WTC11 (cell line): ENCODE results near the gene SEMA3F. TPM values are rescaled to one million over a fixed set of nuclear protein-coding genes. Genes with fewer than 3 reads are reported as not detected.

ENCODE experiments used
- ATAC-seq: fragments of 200-7000 bp; cut with Tn5 transposase; 2 replicates; pipeline ENCODE4 v1.10.0; 2021; ENCODE audit warnings: mild to moderate bottlenecking, moderate library complexity
- CTCF ChIA-PET: fragments of 300-600 bp; sonication (Branson Sonifier 250); formaldehyde crosslinking; loops from one replicate; lab custom pipeline; 2021; ENCODE audit warnings: antibody characterized with exemption; lab: Charles Lee
- POLR2A ChIA-PET: fragments of 350-600 bp; sonication (Branson Sonifier 250); formaldehyde crosslinking; loops from one replicate; lab custom pipeline; 2021; ENCODE audit warnings: antibody characterized with exemption; lab: Charles Lee
- DNase-seq: peaks from one replicate; pipeline ENCODE4 v3.0.0; 2021; ENCODE audit warnings: low spot score
- H3K27ac Mint-ChIP-seq: 2 replicates; pipeline ENCODE4 v1.8.0; 2021; ENCODE audit warnings: mixed read lengths
- H3K27me3 Mint-ChIP-seq: 2 replicates; pipeline ENCODE4 v1.8.0; 2021; ENCODE audit warnings: low read depth, mild to moderate bottlenecking, moderate library complexity, mixed read lengths
- H3K36me3 Mint-ChIP-seq: 2 replicates; pipeline ENCODE4 v1.8.0; 2021; ENCODE audit warnings: mixed read lengths
- H3K4me1 Mint-ChIP-seq: 2 replicates; pipeline ENCODE4 v1.8.0; 2022; ENCODE audit warnings: mixed read lengths
- H3K4me3 Mint-ChIP-seq: 2 replicates; pipeline ENCODE4 v1.8.0; 2021; ENCODE audit warnings: mild to moderate bottlenecking, moderate library complexity, mixed read lengths
- H3K9me3 Mint-ChIP-seq: 2 replicates; pipeline ENCODE4 v1.8.0; 2021; ENCODE audit warnings: mixed read lengths
- ETV6 ChIP-seq: sonication (generic); formaldehyde crosslinking; IDR thresholded peaks from 2 replicates; pipeline ENCODE4 v1.8.1; 2022; ENCODE audit warnings: mild to moderate bottlenecking, missing genetic modification reagents
- FOXK1 ChIP-seq: sonication (generic); formaldehyde crosslinking; IDR thresholded peaks from 2 replicates; pipeline ENCODE4 v1.8.0; 2022; ENCODE audit warnings: mild to moderate bottlenecking, moderate library complexity, missing genetic modification reagents
- FOXP1 ChIP-seq: sonication (generic); formaldehyde crosslinking; IDR thresholded peaks from 2 replicates; pipeline ENCODE4 v1.8.0; 2022; ENCODE audit warnings: missing genetic modification reagents, mild to moderate bottlenecking, moderate library complexity, borderline replicate concordance
- GABPB1 ChIP-seq: sonication (generic); formaldehyde crosslinking; IDR thresholded peaks from 2 replicates; pipeline ENCODE4 v1.8.1; 2023; ENCODE audit warnings: mild to moderate bottlenecking, missing genetic modification reagents
- KAT7 ChIP-seq: sonication (generic); formaldehyde crosslinking; IDR thresholded peaks from 2 replicates; pipeline ENCODE4 v1.8.1; 2023; ENCODE audit warnings: missing genetic modification reagents, mild to moderate bottlenecking, borderline replicate concordance
- NFE2L1 ChIP-seq: sonication (generic); formaldehyde crosslinking; IDR thresholded peaks from 2 replicates; pipeline ENCODE4 v1.8.1; 2023; ENCODE audit warnings: missing genetic modification reagents
- SP1 ChIP-seq: sonication (generic); formaldehyde crosslinking; conservative IDR thresholded peaks from 2 replicates; pipeline ENCODE4 v1.8.1; 2022; ENCODE audit warnings: missing genetic modification reagents
- ZMAT4 ChIP-seq: fragments of 250-450 bp; sonication (Bioruptor Pico); IDR thresholded peaks from 2 replicates; pipeline ENCODE4 v1.9.0; 2021; ENCODE audit warnings: mild to moderate bottlenecking
- ZNF263 ChIP-seq: sonication (generic); formaldehyde crosslinking; IDR thresholded peaks from 2 replicates; pipeline ENCODE4 v1.8.1; 2022; ENCODE audit warnings: low read depth, mild to moderate bottlenecking, moderate library complexity, missing genetic modification reagents
- ZNF317 ChIP-seq: sonication (generic); formaldehyde crosslinking; IDR thresholded peaks from 2 replicates; pipeline ENCODE4 v1.8.1; 2023; ENCODE audit warnings: low read depth, mild to moderate bottlenecking, moderate library complexity, missing genetic modification reagents, borderline replicate concordance
- ZNF423 ChIP-seq: fragments of 250-450 bp; sonication (Bioruptor Pico); IDR thresholded peaks from 2 replicates; pipeline ENCODE4 v2.1.2; 2022; ENCODE audit warnings: mild to moderate bottlenecking, moderate library complexity
- ZNF671 ChIP-seq: fragments of 250-450 bp; sonication (Bioruptor Pico); IDR thresholded peaks from 2 replicates; pipeline ENCODE4 v1.8.0; 2021; ENCODE audit warnings: mild to moderate bottlenecking
- total RNA-seq: library from RNA; stranded (reverse); gene quantifications from 3 replicates; pipeline ENCODE4 v1.2.3, GENCODE V29; 2021
- TF ChIP-seq, protein P1 (sequence below): sonication (generic); formaldehyde crosslinking; IDR thresholded peaks from 2 replicates; pipeline ENCODE4 v1.8.0; 2023; ENCODE audit warnings: mild to moderate bottlenecking, missing genetic modification reagents

Gene SEMA3F
- total RNA-seq, 1 experiment from 2014 or later = 49.0 TPM

GRCh38 chr3:50203113-50203808 lies 48.1 kb downstream of the SEMA3F start:
- TF ChIP-seq GABPB1 (CRISPR knock-in tag) = peak; percentile 47; the same call in 1 of the 2 replicates
- TF ChIP-seq, protein P1, sequence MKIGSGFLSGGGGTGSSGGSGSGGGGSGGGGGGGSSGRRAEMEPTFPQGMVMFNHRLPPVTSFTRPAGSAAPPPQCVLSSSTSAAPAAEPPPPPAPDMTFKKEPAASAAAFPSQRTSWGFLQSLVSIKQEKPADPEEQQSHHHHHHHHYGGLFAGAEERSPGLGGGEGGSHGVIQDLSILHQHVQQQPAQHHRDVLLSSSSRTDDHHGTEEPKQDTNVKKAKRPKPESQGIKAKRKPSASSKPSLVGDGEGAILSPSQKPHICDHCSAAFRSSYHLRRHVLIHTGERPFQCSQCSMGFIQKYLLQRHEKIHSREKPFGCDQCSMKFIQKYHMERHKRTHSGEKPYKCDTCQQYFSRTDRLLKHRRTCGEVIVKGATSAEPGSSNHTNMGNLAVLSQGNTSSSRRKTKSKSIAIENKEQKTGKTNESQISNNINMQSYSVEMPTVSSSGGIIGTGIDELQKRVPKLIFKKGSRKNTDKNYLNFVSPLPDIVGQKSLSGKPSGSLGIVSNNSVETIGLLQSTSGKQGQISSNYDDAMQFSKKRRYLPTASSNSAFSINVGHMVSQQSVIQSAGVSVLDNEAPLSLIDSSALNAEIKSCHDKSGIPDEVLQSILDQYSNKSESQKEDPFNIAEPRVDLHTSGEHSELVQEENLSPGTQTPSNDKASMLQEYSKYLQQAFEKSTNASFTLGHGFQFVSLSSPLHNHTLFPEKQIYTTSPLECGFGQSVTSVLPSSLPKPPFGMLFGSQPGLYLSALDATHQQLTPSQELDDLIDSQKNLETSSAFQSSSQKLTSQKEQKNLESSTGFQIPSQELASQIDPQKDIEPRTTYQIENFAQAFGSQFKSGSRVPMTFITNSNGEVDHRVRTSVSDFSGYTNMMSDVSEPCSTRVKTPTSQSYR = no peak
- ATAC-seq (no peak), DNase-seq (no peak)
- H3K27me3 Mint-ChIP-seq = peaks cover 38% of the 10 kb centered on the region
- POLR2A ChIA-PET = interaction anchor here (1.6 kb wide), 1 partner anchor 19 kb away, joined by 4 read pairs; no protein-coding TSS in a partner anchor
- H3K27ac Mint-ChIP-seq = no peak overlapping the region
- H3K4me3 Mint-ChIP-seq = no peak overlapping the region
- CTCF ChIA-PET = interaction anchor here (1.1 to 6.1 kb wide), 12 partner anchors 8 to 100 kb away, joined by 3 to 133 read pairs (median 10); partner anchors contain the start of genes GNAT1 and HYAL1
- no peaks in the 10 kb centered on the region for H3K9me3 Mint-ChIP-seq
- no peaks in the 10 kb centered on the region for H3K36me3 Mint-ChIP-seq
- H3K4me1 Mint-ChIP-seq = no peaks in the 10 kb centered on the region; the same call in 1 of the 2 replicates

- Mint-ChIP-seq H3K4me1 (no peaks in the 10 kb centered on the region; the same call in 1 of the 2 replicates), H3K9me3 (no peaks in the 10 kb centered on the region), H3K36me3 (no peaks in the 10 kb centered on the region), H3K27ac (no peak overlapping the region), H3K27me3 (peaks cover 38% of the 10 kb centered on the region), H3K4me3 (peak overlapping the region; percentile 35; the same call in 1 of the 2 replicates)
- ChIA-PET CTCF (interaction anchor here (0.8 to 6.1 kb wide), 12 partner anchors 9 to 117 kb away, joined by 3 to 133 read pairs (median 8); partner anchors contain the start of gene GNAT1), POLR2A (interaction anchor here (2.9 kb wide), 1 partner anchor 9 kb away, joined by 11 read pairs; no protein-coding TSS in a partner anchor)
- TF ChIP-seq ZMAT4 (CRISPR knock-in tag) (no peak), ETV6 (CRISPR knock-in tag) (no peak), KAT7 (CRISPR knock-in tag) (no peak), FOXP1 (CRISPR knock-in tag) (0 out of 2 replicates have a peak, but pooled peaks have one; percentile 23)
- DNase-seq (no peak), ATAC-seq (no peak)
Observed at GRCh38 chr3:50203809-50204803, 49.0 kb downstream of the SEMA3F start.

DNA sequence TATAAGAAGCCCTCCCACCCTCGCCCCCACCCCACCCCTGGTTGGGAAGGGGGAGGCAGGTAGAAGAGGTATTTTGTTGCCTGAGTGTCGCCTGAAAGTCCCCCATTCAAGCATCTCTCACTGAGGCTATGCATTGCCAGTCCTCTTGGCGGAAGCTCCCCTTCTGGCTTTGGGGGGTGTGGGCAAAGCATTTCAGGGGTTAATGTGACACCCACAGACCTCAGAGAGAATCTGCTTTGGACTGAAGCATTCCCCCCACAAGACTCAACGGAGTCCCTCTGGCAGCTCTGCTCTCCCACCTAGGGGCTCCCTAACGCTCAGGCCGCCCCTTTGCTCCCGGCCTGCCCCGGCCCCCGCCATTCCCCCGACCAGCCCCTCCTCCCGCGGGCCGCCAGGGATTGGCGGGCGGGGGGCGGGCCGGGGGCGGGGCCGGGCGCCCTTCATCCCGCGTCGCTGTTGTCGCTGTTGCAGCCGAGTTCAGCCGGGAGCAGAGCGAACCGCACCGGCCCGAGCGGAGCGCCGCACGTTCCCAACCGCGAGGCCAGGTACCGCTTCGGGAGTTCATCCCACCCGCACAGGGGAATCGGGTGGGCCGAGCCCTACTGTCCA lies 49.8 kb downstream of the SEMA3F start, which contains the start of gene SLC38A3:
TSS of gene SLC38A3 (plus strand) at position 468 of the 609 bp plus-strand sequence. CDS start 8,929 bp downstream, outside the sequence.
- no peaks in the 10 kb centered on the region for H3K36me3 Mint-ChIP-seq
- no peak within 1 kb of the TSS for H3K27ac Mint-ChIP-seq
- CTCF ChIA-PET = interaction anchor here (0.7 to 6.1 kb wide), 13 partner anchors 8 to 117 kb away, joined by 3 to 133 read pairs (median 9); partner anchors contain the start of gene GNAT1
- H3K9me3 Mint-ChIP-seq = no peaks in the 10 kb centered on the region
- no peaks in the 10 kb centered on the region; the same call in 1 of the 2 replicates for H3K4me1 Mint-ChIP-seq
- no peak for TF ChIP-seq ZNF263 (CRISPR knock-in tag)
- no peak for TF ChIP-seq ZMAT4 (CRISPR knock-in tag)
- TF ChIP-seq NFE2L1 (CRISPR knock-in tag) = no peak
- TF ChIP-seq ZNF423 (CRISPR knock-in tag) = no peak
- TF ChIP-seq SP1 = 0 out of 2 replicates have a peak, but pooled peaks have one; percentile 25
- no peak for TF ChIP-seq FOXP1 (CRISPR knock-in tag)
- TF ChIP-seq FOXK1 (CRISPR knock-in tag) = peak; percentile 60
- TF ChIP-seq ZNF317 (CRISPR knock-in tag) = no peak
- TF ChIP-seq ZNF671 (CRISPR knock-in tag) = no peak
- peak within 1 kb of the TSS; percentile 67 for H3K4me3 Mint-ChIP-seq
- DNase-seq = peak; percentile 75
- peaks cover 38% of the 10 kb centered on the region for H3K27me3 Mint-ChIP-seq
- POLR2A ChIA-PET = interaction anchor here (2.9 kb wide), 1 partner anchor 10 kb away, joined by 11 read pairs; no protein-coding TSS in a partner anchor
- peak; percentile 71 for ATAC-seq
